HepG2 (cell line): Measurements from ENCODE around the gene MEF2A. TPM values are rescaled to one million over a fixed set of nuclear protein-coding genes. Genes with fewer than 3 reads are reported as not detected.

Source experiments
- ATAC-seq: fragments of 200-7000 bp; cut with Tn5 transposase; 3 replicates; pipeline ENCODE4 v1.9.1; 2020; ENCODE audit warnings: mild to moderate bottlenecking, moderate library complexity
- BruUV-seq: library from RNA; stranded (reverse); fragments of 400-500 nt; replicated peaks from 2 replicates; lab custom pipeline; 2021; lab: Mats Ljungman, UMichigan
- CTCF ChIA-PET: fragments of 300-600 bp; formaldehyde crosslinking; extraction: SDS; loops from one replicate; lab custom pipeline; 2021; ENCODE audit warnings: low total read pairs, inconsistent platforms, low intra/inter-chr PET ratio; lab: Yijun Ruan, JAX
- POLR2A ChIA-PET: fragments of 350-600 bp; sonication (Branson Sonifier 250); formaldehyde crosslinking; loops from one replicate; lab custom pipeline; 2020; ENCODE audit warnings: antibody characterized with exemption, inconsistent platforms; lab: Yijun Ruan, JAX
- DNase-seq: peaks from one replicate; pipeline ENCODE4 v3.0.0-alpha.2; 2015; ENCODE audit warnings: low spot score
- FAIRE-seq: peaks from 3 replicates; lab custom pipeline; 2011; peaks lifted over from hg19 to GRCh38; lab: Jason Lieb, UNC
- H2AFZ ChIP-seq: one replicate; pipeline ENCODE4 v1.6.1; 2011; ENCODE audit warnings: low read length, inconsistent platforms
- H3K27ac ChIP-seq: fragments of 300-600 bp; 3 replicates; pipeline ENCODE4 v1.8.0; 2011; ENCODE audit warnings: mixed run types, mild to moderate bottlenecking, mixed read lengths, low read length, inconsistent platforms; ENCODE audit not compliant: insufficient read depth; ENCODE audit errors: extremely low read length
- H3K27me3 ChIP-seq, 2 experiments: fragments of 200-600 bp in 1 of 2; 2 replicates in 1 of 2; 3 replicates in 1 of 2; pipeline versions ENCODE4 v1.6.0 to v1.8.0; 2011; ENCODE audit warnings: low read length in 2 of 2, mild to moderate bottlenecking in 2 of 2, moderate library complexity in 2 of 2, inconsistent platforms in 1 of 2; ENCODE audit not compliant: insufficient read depth in 2 of 2, control insufficient read depth in 1 of 2
- H3K36me3 ChIP-seq, 2 experiments: fragments of 200-600 bp in 1 of 2; replicated peaks in 1 of 2; 2 replicates in 1 of 2; 3 replicates in 1 of 2; pipeline versions ENCODE4 v1.5.1 to v1.8.0; 2011; ENCODE audit warnings: low read length in 2 of 2, inconsistent platforms in 1 of 2; ENCODE audit not compliant: insufficient read depth in 2 of 2, control insufficient read depth in 1 of 2
- H3K4me1 ChIP-seq: 2 replicates; pipeline ENCODE4 v1.5.1; 2012; ENCODE audit warnings: low read length, inconsistent platforms; ENCODE audit not compliant: insufficient read depth
- H3K4me2 ChIP-seq: 2 replicates; pipeline ENCODE4 v1.6.0; 2011; ENCODE audit warnings: low read depth, low read length, inconsistent platforms
- H3K4me3 ChIP-seq, 3 experiments: fragments of 200-600 bp in 1 of 3; sonication (generic), shearing (Covaris generic) in 1 of 3; replicated peaks in 1 of 3; 2 replicates each; pipeline ENCODE4 v1.5.1; 2011 to 2016; ENCODE audit warnings: low read length in 3 of 3, inconsistent platforms in 2 of 3, low read depth in 2 of 3, mild to moderate bottlenecking in 2 of 3, control low read depth in 1 of 3, mixed read lengths in 1 of 3; ENCODE audit not compliant: insufficient read depth in 1 of 3
- H3K79me2 ChIP-seq: one replicate; pipeline ENCODE4 v1.6.1; 2011; ENCODE audit warnings: low read length, inconsistent platforms; ENCODE audit not compliant: insufficient read depth
- H3K9ac ChIP-seq: 2 replicates; pipeline ENCODE4 v1.6.0; 2011; ENCODE audit warnings: mild to moderate bottlenecking, low read depth, low read length, inconsistent platforms; ENCODE audit not compliant: insufficient read depth
- H3K9me3 ChIP-seq: 2 replicates; pipeline ENCODE4 v1.5.1; 2012; ENCODE audit warnings: mild to moderate bottlenecking, low read length
- H4K20me1 ChIP-seq: 2 replicates; pipeline ENCODE4 v1.6.0; 2011; ENCODE audit warnings: inconsistent platforms, mild to moderate bottlenecking, low read length, moderate library complexity; ENCODE audit not compliant: insufficient read depth
- KDM4B ChIP-seq: sonication (generic); formaldehyde crosslinking; IDR thresholded peaks from 2 replicates; pipeline ENCODE4 v1.4.0; 2020; ENCODE audit warnings: missing genetic modification reagents
- NR1H2 ChIP-seq: sonication (generic); formaldehyde crosslinking; IDR thresholded peaks from 2 replicates; pipeline ENCODE4 v1.8.1; 2022; ENCODE audit warnings: low read depth, missing genetic modification reagents, borderline replicate concordance
- SALL1 ChIP-seq: sonication (generic); formaldehyde crosslinking; IDR thresholded peaks from 2 replicates; pipeline ENCODE4 v1.8.0; 2022; ENCODE audit warnings: mild to moderate bottlenecking, missing genetic modification reagents
- SMARCC2 ChIP-seq: fragments of 450-650 bp; IDR thresholded peaks from 2 replicates; pipeline ENCODE4 v1.6.1; 2017; ENCODE audit warnings: antibody characterized with exemption, mild to moderate bottlenecking
- TAF1 ChIP-seq: sonication (generic); formaldehyde crosslinking; IDR thresholded peaks from 2 replicates; pipeline ENCODE4 v1.4.0; 2020; ENCODE audit warnings: missing genetic modification reagents
- WGBS: methylation state at CpG from one replicate; pipeline ENCODE4 v1.1.6; 2017; ENCODE audit warnings: low lambda C conversion rate; 5-methylcytosine and 5-hydroxymethylcytosine counted together
- in situ Hi-C: cut with HindIII; loops from 2 replicates; pipeline ENCODE4 v1.10.0; 2017; ENCODE audit warnings: low pct_unique_long_range_greater_than_20kb; ENCODE audit not compliant: extremely low pct_ligation_motif_present
- intact Hi-C: fragments of 100-400 bp; cut with micrococcal nuclease; formaldehyde crosslinking; loops from one replicate; pipeline ENCODE4 v1.10.0; 2022; ENCODE audit not compliant: unreplicated experiment
- polyA plus RNA-seq, 8 experiments: library from polyadenylated mRNA; depleted of rRNA in 3 of 8; stranded (reverse) in 7 of 8; unstranded in 1 of 8; fragments of >200 nt; fragmentation: Illumina TruSeq in 4 of 8; extraction: Trizol in 4 of 8; gene quantifications; 2 replicates each; pipeline versions ENCODE4 v1.2.1 to v1.2.3, GENCODE V29; 2011 to 2016; ENCODE audit warnings: low read depth in 4 of 8, missing spikeins in 1 of 8, mixed read lengths in 1 of 8; ENCODE audit not compliant: insufficient read depth in 1 of 8
- total RNA-seq, 5 experiments: library from RNA; depleted of rRNA; stranded (reverse); fragments of >200 nt; fragmentation: Illumina TruSeq; extraction: Trizol; gene quantifications; 2 replicates each; pipeline ENCODE4 v1.2.3, GENCODE V29; 2016; ENCODE audit warnings: low read depth in 1 of 5

Gene MEF2A
- total and polyA plus RNA-seq, 2 of the 13 experiments (the other 11 are each of a cell fraction or from before 2014, with no cell fraction given) = 15.2 to 24.4 TPM

DNA sequence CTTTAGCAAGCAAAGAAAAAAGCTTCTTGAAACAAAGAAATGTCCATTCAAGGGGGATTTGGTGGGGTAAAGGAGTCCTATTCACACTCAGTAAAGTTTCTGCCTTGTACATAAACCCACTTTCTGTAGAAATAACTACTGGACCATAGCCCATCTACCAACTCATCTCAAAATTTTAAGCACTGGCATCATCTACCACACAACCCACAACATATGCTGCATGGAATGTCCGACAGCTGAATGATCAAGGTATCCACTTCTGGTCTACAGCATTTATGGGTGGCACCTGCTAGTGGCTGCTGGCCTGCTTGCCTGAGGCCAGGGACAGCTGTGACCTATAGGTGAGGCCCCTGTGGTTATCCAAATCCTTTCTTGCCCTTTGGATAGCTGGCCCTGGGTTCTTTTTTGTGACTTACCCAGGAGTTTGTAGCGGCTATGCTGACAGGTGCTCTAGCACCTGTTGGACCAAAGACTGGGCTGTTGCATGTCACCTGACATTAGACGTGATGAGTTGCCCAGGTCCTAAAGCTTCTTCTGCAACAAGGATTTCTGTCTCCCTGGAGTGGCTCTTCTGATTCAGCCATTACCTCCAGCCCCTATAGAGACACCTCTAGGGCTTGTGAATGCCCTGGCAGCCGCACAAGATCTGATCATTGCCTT lies 19.2 kb upstream of the MEF2A start:
- Histone ChIP-seq H3K27me3 (peaks cover 0 to 19% of the 10 kb centered on the region in 2 experiments; a peak in 2 of 5 replicates), H3K79me2 (no peaks in the 10 kb centered on the region), H2AFZ (no peak overlapping the region), H3K27ac (no peak overlapping the region), H3K36me3 (no peaks in the 10 kb centered on the region), H3K4me2 (no peak overlapping the region), H3K9me3 (no peaks in the 10 kb centered on the region), H4K20me1 (no peaks in the 10 kb centered on the region), H3K4me1 (no peaks in the 10 kb centered on the region), H3K4me3 (no peak overlapping the region), H3K9ac (no peak overlapping the region)
- no TSS peak for BruUV-seq
- ChIA-PET CTCF (no interaction called here), POLR2A (no interaction called here)
- 54% methylated on average over 3 of the region's 4 CpGs for WGBS
- FAIRE-seq (no peak), DNase-seq (no peak), ATAC-seq (no peak)
- in situ Hi-C loops (no loop called here), intact Hi-C loops (no loop called here)
- TF ChIP-seq KDM4B (CRISPR knock-in tag) = no peak

DNA sequence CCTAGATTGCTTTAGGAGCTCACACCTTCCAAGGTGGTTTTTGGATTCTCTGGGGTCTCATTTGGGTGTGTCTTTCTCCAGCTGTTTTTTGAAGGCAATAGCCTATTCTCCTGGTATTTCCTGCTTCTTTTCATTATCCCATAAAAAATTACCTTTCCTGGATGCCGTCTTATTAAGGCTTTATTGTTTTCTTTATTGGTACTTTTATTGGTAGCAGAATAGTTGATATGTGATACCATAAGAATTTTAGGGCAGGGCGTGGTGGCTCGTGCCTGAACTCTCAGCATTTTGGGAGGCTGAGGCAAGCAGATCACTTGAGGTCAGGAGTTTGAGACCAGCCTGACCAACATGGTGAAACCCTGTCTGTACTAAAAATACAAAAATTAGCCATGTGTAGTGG lies 18.3 kb upstream of the MEF2A start:
- Histone ChIP-seq H3K27ac (no peak overlapping the region), H4K20me1 (no peaks in the 10 kb centered on the region), H3K79me2 (no peaks in the 10 kb centered on the region), H3K27me3 (peaks cover 0 to 21% of the 10 kb centered on the region in 2 experiments; a peak in 2 of 5 replicates), H3K4me2 (no peak overlapping the region), H3K9ac (no peak overlapping the region), H2AFZ (no peak overlapping the region), H3K4me3 (no peak overlapping the region), H3K4me1 (no peaks in the 10 kb centered on the region), H3K9me3 (no peaks in the 10 kb centered on the region), H3K36me3 (no peaks in the 10 kb centered on the region)
- ChIA-PET CTCF (no interaction called here), POLR2A (no interaction called here)
- 18% methylated on average over 3 of the region's 3 CpGs for WGBS
- no TSS peak for BruUV-seq
- ATAC-seq = no peak
- FAIRE-seq = no peak
- intact Hi-C loops (no loop called here), in situ Hi-C loops (no loop called here)
- TF ChIP-seq SALL1 (CRISPR knock-in tag) (no peak), TAF1 (no peak), SMARCC2 (no peak), NR1H2 (no peak)
- no peak for DNase-seq
